IgD-negative memory B cell (primary cell): ENCODE results near the gene MB21D2. TPM values are rescaled to one million over a fixed set of nuclear protein-coding genes. Genes with fewer than 3 reads are reported as not detected.
A peak's percentile ranks its signal among the peaks of the same experiment; 100 is the strongest.
"Not testable (repeated sequence)": the region's sequence is repeated elsewhere in the genome, so short reads cannot be mapped to it uniquely, and the experiment has no call there.

Experiments used
- H3K27ac Mint-ChIP-seq, 3 donors: one replicate each; pipeline ENCODE4 v1.8.0; 2020 to 2022; ENCODE audit warnings: mild to moderate bottlenecking in 3 of 3, mixed read lengths in 3 of 3, moderate library complexity in 1 of 3
- H3K27me3 Mint-ChIP-seq: one replicate; pipeline ENCODE4 v1.8.0; 2021; ENCODE audit warnings: mixed read lengths
- H3K36me3 Mint-ChIP-seq: one replicate; pipeline ENCODE4 v1.8.0; 2020; ENCODE audit warnings: mild to moderate bottlenecking, mixed read lengths
- H3K4me1 Mint-ChIP-seq, 3 donors: one replicate each; pipeline ENCODE4 v1.8.0; 2020 to 2022; ENCODE audit warnings: mixed read lengths in 3 of 3, mild to moderate bottlenecking in 1 of 3
- H3K4me3 Mint-ChIP-seq, 4 donors: one replicate each; pipeline ENCODE4 v1.8.0; 2020 to 2022; ENCODE audit warnings: mild to moderate bottlenecking in 4 of 4, mixed read lengths in 4 of 4, moderate library complexity in 3 of 4
- H3K9me3 Mint-ChIP-seq, 3 donors: one replicate each; pipeline ENCODE4 v1.8.0; 2020 to 2021; ENCODE audit warnings: mixed read lengths in 3 of 3, mild to moderate bottlenecking in 1 of 3
- polyA plus RNA-seq: library from polyadenylated mRNA; unstranded; fragments of 300-500 nt; fragmentation: Illumina TruSeq; gene quantifications from one replicate; pipeline ENCODE4 v1.2.3, GENCODE V29; 2021

MB21D2 gene
- not detected for polyA plus RNA-seq

- no peaks in the 10 kb centered on the region for H3K9me3 Mint-ChIP-seq
- peaks cover 55% of the 10 kb centered on the region for H3K27me3 Mint-ChIP-seq
- peak within 1 kb of the TSS in 1 of 3 donors; percentile 69 for H3K27ac Mint-ChIP-seq
- H3K4me3 Mint-ChIP-seq, result peak within 1 kb of the TSS; percentile 86 to 99 (median 92)
- H3K4me1 Mint-ChIP-seq, result peaks cover 6 to 25% (median 11%) of the 10 kb centered on the region in 3 donors
- peaks cover 2% of the 10 kb centered on the region for H3K36me3 Mint-ChIP-seq
Observed at GRCh38 chr3:192917404-192918274, at the start of gene MB21D2. MB21D2 (minus strand) TSS chr3:192917856; CDS start chr3:192917840, 16 bp downstream.

GRCh38 chr3:192964959-192965719 lies 47.5 kb upstream of the MB21D2 start:
- not testable (repeated sequence) for H3K27me3 Mint-ChIP-seq, H3K4me3 Mint-ChIP-seq, H3K4me1 Mint-ChIP-seq, H3K27ac Mint-ChIP-seq, H3K9me3 Mint-ChIP-seq, H3K36me3 Mint-ChIP-seq

- Mint-ChIP-seq H3K4me3 (no peak overlapping the region), H3K36me3 (no peaks in the 10 kb centered on the region), H3K27ac (no peak overlapping the region), H3K9me3 (peaks cover 0 to 4% (median 3%) of the 10 kb centered on the region in 3 donors), H3K4me1 (no peaks in the 10 kb centered on the region), H3K27me3 (no peaks in the 10 kb centered on the region)
Observed at GRCh38 chr3:192959773-192960172, 42.1 kb upstream of the MB21D2 start.

GRCh38 chr3:192958219-192958872 lies 40.7 kb upstream of the MB21D2 start:
- no peak overlapping the region for H3K27ac Mint-ChIP-seq
- H3K27me3 Mint-ChIP-seq, result no peaks in the 10 kb centered on the region
- H3K36me3 Mint-ChIP-seq, result no peaks in the 10 kb centered on the region
- H3K4me3 Mint-ChIP-seq, result no peak overlapping the region
- no peaks in the 10 kb centered on the region for H3K4me1 Mint-ChIP-seq
- H3K9me3 Mint-ChIP-seq, result peaks cover 0 to 7% (median 4%) of the 10 kb centered on the region in 3 donors

GRCh38 chr3:192957441-192958021 lies 39.9 kb upstream of the MB21D2 start:
- Mint-ChIP-seq H3K36me3 (no peaks in the 10 kb centered on the region), H3K4me1 (peaks cover 0 to 2% (median 0%) of the 10 kb centered on the region in 3 donors), H3K4me3 (no peak overlapping the region), H3K27me3 (no peaks in the 10 kb centered on the region), H3K27ac (no peak overlapping the region), H3K9me3 (peaks cover 0 to 7% (median 4%) of the 10 kb centered on the region in 3 donors)

- H3K36me3 Mint-ChIP-seq, result no peaks in the 10 kb centered on the region
- peaks cover 0 to 7% (median 4%) of the 10 kb centered on the region in 3 donors for H3K9me3 Mint-ChIP-seq
- H3K27ac Mint-ChIP-seq, result no peak overlapping the region
- H3K27me3 Mint-ChIP-seq, result no peaks in the 10 kb centered on the region
- H3K4me3 Mint-ChIP-seq, result no peak overlapping the region
- peaks cover 0 to 2% (median 0%) of the 10 kb centered on the region in 3 donors for H3K4me1 Mint-ChIP-seq
Observed at GRCh38 chr3:192953926-192954325, 36.3 kb upstream of the MB21D2 start.

- Mint-ChIP-seq H3K4me1 (no peaks in the 10 kb centered on the region), H3K27ac (no peak overlapping the region), H3K9me3 (no peaks in the 10 kb centered on the region), H3K27me3 (peaks cover under 1% of the 10 kb centered on the region), H3K36me3 (no peaks in the 10 kb centered on the region), H3K4me3 (no peak overlapping the region)
Observed at GRCh38 chr3:192947421-192947820, 29.8 kb upstream of the MB21D2 start.

GRCh38 chr3:192943393-192943792 lies 25.7 kb upstream of the MB21D2 start:
- Mint-ChIP-seq H3K36me3 (no peaks in the 10 kb centered on the region), H3K4me1 (peaks cover 0 to 2% (median 0%) of the 10 kb centered on the region in 3 donors), H3K27ac (no peak overlapping the region), H3K9me3 (no peaks in the 10 kb centered on the region), H3K27me3 (peaks cover 3% of the 10 kb centered on the region), H3K4me3 (no peak overlapping the region)

GRCh38 chr3:192942625-192943024 lies 25.0 kb upstream of the MB21D2 start:
- Mint-ChIP-seq H3K27me3 (peaks cover 3% of the 10 kb centered on the region), H3K36me3 (no peaks in the 10 kb centered on the region), H3K4me1 (peaks cover 0 to 2% (median 0%) of the 10 kb centered on the region in 3 donors), H3K9me3 (no peaks in the 10 kb centered on the region), H3K4me3 (no peak overlapping the region), H3K27ac (no peak overlapping the region)

GRCh38 chr3:192940129-192940528 lies 22.5 kb upstream of the MB21D2 start:
- peaks cover 5% of the 10 kb centered on the region for H3K27me3 Mint-ChIP-seq
- no peak overlapping the region for H3K4me3 Mint-ChIP-seq
- H3K4me1 Mint-ChIP-seq, result peaks cover 0 to 2% (median 0%) of the 10 kb centered on the region in 3 donors
- no peaks in the 10 kb centered on the region for H3K36me3 Mint-ChIP-seq
- H3K27ac Mint-ChIP-seq, result no peak overlapping the region
- peaks cover 0 to 2% (median 0%) of the 10 kb centered on the region in 3 donors for H3K9me3 Mint-ChIP-seq

- H3K4me1 Mint-ChIP-seq, result peaks cover 0 to 3% (median 0%) of the 10 kb centered on the region in 3 donors
- peaks cover 2% of the 10 kb centered on the region for H3K27me3 Mint-ChIP-seq
- no peaks in the 10 kb centered on the region for H3K36me3 Mint-ChIP-seq
- no peak overlapping the region for H3K27ac Mint-ChIP-seq
- no peak overlapping the region for H3K4me3 Mint-ChIP-seq
- peaks cover 0 to 2% (median 0%) of the 10 kb centered on the region in 3 donors for H3K9me3 Mint-ChIP-seq
Observed at GRCh38 chr3:192935441-192935840, 17.8 kb upstream of the MB21D2 start.

GRCh38 chr3:192933779-192934460 lies 16.3 kb upstream of the MB21D2 start:
- H3K4me1 Mint-ChIP-seq, result peaks cover 0 to 5% (median 2%) of the 10 kb centered on the region in 3 donors
- H3K27me3 Mint-ChIP-seq, result peaks cover 2% of the 10 kb centered on the region
- peaks cover 0 to 2% (median 0%) of the 10 kb centered on the region in 3 donors for H3K9me3 Mint-ChIP-seq
- no peaks in the 10 kb centered on the region for H3K36me3 Mint-ChIP-seq
- no peak overlapping the region for H3K4me3 Mint-ChIP-seq
- H3K27ac Mint-ChIP-seq, result no peak overlapping the region

- no peak overlapping the region for H3K4me3 Mint-ChIP-seq
- H3K27ac Mint-ChIP-seq, result no peak overlapping the region
- peaks cover 0 to 5% (median 2%) of the 10 kb centered on the region in 3 donors for H3K4me1 Mint-ChIP-seq
- peaks cover 2% of the 10 kb centered on the region for H3K27me3 Mint-ChIP-seq
- no peaks in the 10 kb centered on the region for H3K36me3 Mint-ChIP-seq
- H3K9me3 Mint-ChIP-seq, result peaks cover 0 to 2% (median 0%) of the 10 kb centered on the region in 3 donors
Observed at GRCh38 chr3:192933259-192933658, 15.6 kb upstream of the MB21D2 start.

- H3K27ac Mint-ChIP-seq, result peak overlapping the region in 1 of 3 donors; percentile 17
- peaks cover 0 to 2% (median 0%) of the 10 kb centered on the region in 3 donors for H3K9me3 Mint-ChIP-seq
- H3K4me1 Mint-ChIP-seq, result peaks cover 0 to 5% (median 2%) of the 10 kb centered on the region in 3 donors
- H3K27me3 Mint-ChIP-seq, result peaks cover 2% of the 10 kb centered on the region
- no peak overlapping the region for H3K4me3 Mint-ChIP-seq
- H3K36me3 Mint-ChIP-seq, result no peaks in the 10 kb centered on the region
Observed at GRCh38 chr3:192931825-192932224, 14.2 kb upstream of the MB21D2 start.
